ENCODE results near the gene CLDN7. TPM values are rescaled to one million over a fixed set of nuclear protein-coding genes. Genes with fewer than 3 reads are reported as not detected.
A peak's percentile ranks its signal among the peaks of the same experiment; 100 is the strongest.

Gene CLDN7
- total RNA-seq, 2 experiments from 2014 or later, result 1.5 to 1.7 TPM

GRCh38 chr17:7266784-7267183 lies 4.5 kb upstream of the CLDN7 start:
- Mint-ChIP-seq H3K27me3 (peaks cover 17% of the 10 kb centered on the region), H3K4me3 (no peak overlapping the region), H3K36me3 (ENCODE audit: low read depth) (no peaks in the 10 kb centered on the region), H3K9me3 (no peaks in the 10 kb centered on the region), H3K27ac (no peak overlapping the region), H3K4me1 (ENCODE audit: low read depth) (peaks cover 17% of the 10 kb centered on the region)
- TF ChIP-seq, protein P1, sequence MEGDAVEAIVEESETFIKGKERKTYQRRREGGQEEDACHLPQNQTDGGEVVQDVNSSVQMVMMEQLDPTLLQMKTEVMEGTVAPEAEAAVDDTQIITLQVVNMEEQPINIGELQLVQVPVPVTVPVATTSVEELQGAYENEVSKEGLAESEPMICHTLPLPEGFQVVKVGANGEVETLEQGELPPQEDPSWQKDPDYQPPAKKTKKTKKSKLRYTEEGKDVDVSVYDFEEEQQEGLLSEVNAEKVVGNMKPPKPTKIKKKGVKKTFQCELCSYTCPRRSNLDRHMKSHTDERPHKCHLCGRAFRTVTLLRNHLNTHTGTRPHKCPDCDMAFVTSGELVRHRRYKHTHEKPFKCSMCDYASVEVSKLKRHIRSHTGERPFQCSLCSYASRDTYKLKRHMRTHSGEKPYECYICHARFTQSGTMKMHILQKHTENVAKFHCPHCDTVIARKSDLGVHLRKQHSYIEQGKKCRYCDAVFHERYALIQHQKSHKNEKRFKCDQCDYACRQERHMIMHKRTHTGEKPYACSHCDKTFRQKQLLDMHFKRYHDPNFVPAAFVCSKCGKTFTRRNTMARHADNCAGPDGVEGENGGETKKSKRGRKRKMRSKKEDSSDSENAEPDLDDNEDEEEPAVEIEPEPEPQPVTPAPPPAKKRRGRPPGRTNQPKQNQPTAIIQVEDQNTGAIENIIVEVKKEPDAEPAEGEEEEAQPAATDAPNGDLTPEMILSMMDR (IDR thresholded peaks at IDR 0.05), result no peak
- POLR2A ChIA-PET, result interaction anchor here (0.6 kb wide), 1 partner anchor 13 kb away, joined by 3 read pairs; no protein-coding TSS in a partner anchor
- intact Hi-C loops (cut with micrococcal nuclease), result no loop called here
- DNase-seq (no peak), ATAC-seq (no peak)
- CTCF ChIA-PET, result interaction anchor here (0.9 to 4.5 kb wide), 6 partner anchors 14 to 221 kb away, joined by 3 to 21 read pairs (median 4); no protein-coding TSS in a partner anchor

GRCh38 chr17:7263801-7264078 lies 1.5 kb upstream of the CLDN7 start:
- Mint-ChIP-seq H3K9me3 (no peaks in the 10 kb centered on the region), H3K36me3 (ENCODE audit: low read depth) (peaks cover 12% of the 10 kb centered on the region), H3K27me3 (peaks cover 18% of the 10 kb centered on the region), H3K27ac (no peak overlapping the region), H3K4me3 (no peak overlapping the region), H3K4me1 (ENCODE audit: low read depth) (peaks cover 33% of the 10 kb centered on the region)
- DNase-seq (peak; percentile 14), ATAC-seq (no peak)
- TF ChIP-seq, protein P1 (IDR thresholded peaks at IDR 0.05), result no peak
- CTCF ChIA-PET, result no interaction called here
- intact Hi-C loops (cut with micrococcal nuclease), result no loop called here
- POLR2A ChIA-PET, result interaction anchor here (1.0 kb wide), 1 partner anchor 29 kb away, joined by 3 read pairs; the partner anchor contains the start of gene DVL2

GRCh38 chr17:7262935-7263800 lies 890 bp upstream of the CLDN7 start:
- ChIA-PET POLR2A (interaction anchor here (0.6 to 1.0 kb wide), 2 partner anchors 29 to 43 kb away, joined by 3 read pairs; partner anchors contain the start of gene DVL2), CTCF (no interaction called here)
- Mint-ChIP-seq H3K9me3 (no peaks in the 10 kb centered on the region), H3K4me3 (peak overlapping the region; percentile 44), H3K27me3 (peaks cover 18% of the 10 kb centered on the region), H3K36me3 (ENCODE audit: low read depth) (peaks cover 17% of the 10 kb centered on the region), H3K27ac (peak overlapping the region; percentile 50), H3K4me1 (ENCODE audit: low read depth) (peaks cover 37% of the 10 kb centered on the region)
- DNase-seq, result peak; percentile 48
- intact Hi-C loops (cut with micrococcal nuclease), result no loop called here
- TF ChIP-seq, protein P1 (IDR thresholded peaks at IDR 0.05), result no peak
- ATAC-seq, result peak; percentile 25

DNA sequence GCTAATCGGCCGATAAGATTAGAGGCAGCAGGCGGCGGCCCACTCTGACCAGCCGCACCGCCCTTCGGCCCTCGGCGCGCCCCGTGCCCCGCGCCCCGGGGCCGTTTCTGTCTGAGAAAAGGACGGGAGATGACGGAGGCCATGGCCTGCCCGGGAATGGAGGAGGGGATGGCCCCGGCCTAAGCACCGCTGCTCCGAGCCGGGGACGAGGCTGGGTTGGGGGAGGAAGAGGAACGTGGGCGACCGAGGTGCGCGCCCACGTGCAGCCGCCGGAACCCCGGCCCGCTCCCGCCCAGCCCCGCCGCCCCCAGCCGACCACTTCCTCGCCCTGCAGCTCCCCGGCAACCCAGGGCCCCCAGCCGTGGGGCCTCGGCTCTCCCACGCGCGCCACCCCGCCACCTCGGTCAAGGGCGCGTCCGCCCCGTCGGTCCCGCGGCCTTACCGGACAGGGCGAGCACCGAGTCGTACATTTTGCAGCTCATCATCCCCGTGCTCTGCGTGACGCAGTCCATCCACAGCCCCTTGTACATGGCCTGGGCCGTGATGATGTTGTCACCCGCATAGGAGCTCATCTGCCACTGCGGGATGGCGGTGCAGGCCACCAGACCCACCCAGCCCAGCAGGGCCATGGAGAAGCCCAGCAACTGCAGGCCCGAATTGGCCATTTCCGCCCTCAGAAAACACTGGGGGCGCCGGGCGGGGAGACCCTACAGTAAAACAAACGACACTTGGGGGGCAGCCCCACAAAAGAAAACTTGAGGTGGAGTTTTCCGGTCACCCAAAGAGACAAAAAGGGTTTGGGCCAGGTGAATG lies 693 bp downstream of the CLDN7 start:
- Mint-ChIP-seq H3K27me3 (peaks cover 18% of the 10 kb centered on the region), H3K36me3 (ENCODE audit: low read depth) (peaks cover 21% of the 10 kb centered on the region), H3K4me1 (ENCODE audit: low read depth) (peaks cover 37% of the 10 kb centered on the region), H3K4me3 (peak overlapping the region; percentile 68), H3K27ac (peak overlapping the region; percentile 74), H3K9me3 (no peaks in the 10 kb centered on the region)
- TF ChIP-seq, protein P1 (IDR thresholded peaks at IDR 0.05), result no peak
- intact Hi-C loops (cut with micrococcal nuclease), result no loop called here
- DNase-seq (peak; percentile 45), ATAC-seq (peak; percentile 43)
- ChIA-PET CTCF (no interaction called here), POLR2A (interaction anchor here (1.0 kb wide), 1 partner anchor 12 kb away, joined by 3 read pairs; no protein-coding TSS in a partner anchor)
